GM12878 (cell line): ENCODE data around the gene STK38. TPM values are rescaled to one million over a fixed set of nuclear protein-coding genes. Genes with fewer than 3 reads are reported as not detected.

Experiments used
- ATAC-seq: fragments of 200-7000 bp; cut with Tn5 transposase; 3 replicates; pipeline ENCODE4 v1.9.1; 2020; ENCODE audit warnings: mild to moderate bottlenecking, moderate library complexity
- BruUV-seq: library from RNA; stranded (reverse); fragments of 400-500 nt; replicated peaks from 2 replicates; lab custom pipeline; 2021; lab: Mats Ljungman, UMichigan
- CTCF ChIA-PET: fragments of 300-600 bp; sonication (Branson Sonifier 250); formaldehyde crosslinking; extraction: SDS; loops from one replicate; lab custom pipeline; 2021; ENCODE audit warnings: inconsistent platforms; lab: Yijun Ruan, JAX
- POLR2A ChIA-PET: fragments of 350-600 bp; formaldehyde crosslinking; extraction: SDS; loops from one replicate; lab custom pipeline; 2021; ENCODE audit warnings: inconsistent platforms; lab: Charles Lee
- RAD21 ChIA-PET: fragments of 300-600 bp; sonication (Branson Sonifier 250); formaldehyde crosslinking; loops from one replicate; lab custom pipeline; 2023; ENCODE audit warnings: antibody characterized with exemption; ENCODE audit not compliant: unreplicated experiment; lab: Charles Lee
- SMC1A ChIA-PET: fragments of 300-600 bp; sonication (Branson Sonifier 250); formaldehyde crosslinking; loops from one replicate; lab custom pipeline; 2023; ENCODE audit not compliant: unreplicated experiment, uncharacterized antibody; lab: Charles Lee
- DNase-seq: peaks from one replicate; pipeline ENCODE4 v3.0.0-alpha.2; 2011; ENCODE audit warnings: low read depth, low spot score
- FAIRE-seq: peaks from 3 replicates; lab custom pipeline; 2011; peaks lifted over from hg19 to GRCh38; lab: Jason Lieb, UNC
- H2AFZ ChIP-seq: 2 replicates; pipeline ENCODE4 v1.6.0; 2011; ENCODE audit warnings: low read depth, low read length, control low read depth; ENCODE audit not compliant: control insufficient read depth
- H3K27ac ChIP-seq: 2 replicates; pipeline ENCODE4 v1.5.1; 2011; ENCODE audit warnings: control low read depth; ENCODE audit not compliant: control insufficient read depth, insufficient read depth
- H3K27me3 ChIP-seq, 2 experiments: replicated peaks in 1 of 2; 2 replicates each; pipeline versions ENCODE4 v1.6.0 to v1.6.1; 2011; ENCODE audit warnings: low read length in 1 of 2; ENCODE audit not compliant: control insufficient read depth in 2 of 2, insufficient read depth in 2 of 2
- H3K36me3 ChIP-seq, 2 experiments: 2 replicates each; pipeline ENCODE4 v1.5.1; 2011; ENCODE audit warnings: low read length in 1 of 2; ENCODE audit not compliant: control insufficient read depth in 2 of 2, insufficient read depth in 2 of 2
- H3K4me1 ChIP-seq: 2 replicates; pipeline ENCODE4 v1.6.1; 2011; ENCODE audit warnings: mild to moderate bottlenecking, low read length, moderate library complexity, mixed read lengths; ENCODE audit not compliant: control insufficient read depth, insufficient read depth
- H3K4me2 ChIP-seq: 2 replicates; pipeline ENCODE4 v1.6.0; 2011; ENCODE audit warnings: control low read depth; ENCODE audit not compliant: control insufficient read depth, insufficient read depth
- H3K4me3 ChIP-seq: fragments of 200-600 bp; sonication (generic); 2 replicates; pipeline ENCODE4 v1.5.1; 2016
- H3K79me2 ChIP-seq: 2 replicates; pipeline ENCODE4 v1.6.0; 2011; ENCODE audit warnings: low read length; ENCODE audit not compliant: control insufficient read depth, insufficient read depth
- H3K9ac ChIP-seq: 2 replicates; pipeline ENCODE4 v1.8.0; 2011; ENCODE audit warnings: low read length, control low read depth, mixed read lengths; ENCODE audit not compliant: control insufficient read depth, insufficient read depth
- H3K9me3 ChIP-seq: replicated peaks from 3 replicates; pipeline ENCODE4 v1.5.1; 2011; ENCODE audit warnings: mild to moderate bottlenecking, low read length; ENCODE audit not compliant: control insufficient read depth, insufficient read depth
- H4K20me1 ChIP-seq: 2 replicates; pipeline ENCODE4 v1.6.0; 2011; ENCODE audit not compliant: control insufficient read depth, insufficient read depth
- CBX5 ChIP-seq: sonication (generic); IDR thresholded peaks from 2 replicates; pipeline ENCODE4 v1.6.1; 2016; ENCODE audit warnings: low read depth, moderate library complexity, mild to moderate bottlenecking, inconsistent platforms
- CHD4 ChIP-seq: fragments of 200-600 bp; sonication (generic); IDR thresholded peaks from 2 replicates; pipeline ENCODE4 v1.6.1; 2016; ENCODE audit warnings: mild to moderate bottlenecking
- MTA3 ChIP-seq: IDR thresholded peaks from 2 replicates; pipeline ENCODE4 v1.6.1; 2012; ENCODE audit warnings: low read length, inconsistent platforms, borderline replicate concordance
- WGBS: methylation state at CpG from one replicate; pipeline ENCODE4 v1.1.6; 2016; ENCODE audit warnings: low lambda C conversion rate; ENCODE audit not compliant: insufficient replicate concordance, insufficient coverage; ENCODE audit errors: missing lambda C conversion rate; 5-methylcytosine and 5-hydroxymethylcytosine counted together
- in situ Hi-C: fragments of 300-500 bp; cut with MboI; formaldehyde crosslinking; loops from 9 replicates; pipeline ENCODE4 v1.14.3; 2018; ENCODE audit warnings: mixed read lengths
- intact Hi-C: fragments of 100-400 bp; cut with micrococcal nuclease; formaldehyde crosslinking; loops from one replicate; pipeline ENCODE4 v1.14.2; 2022; ENCODE audit not compliant: unreplicated experiment
- polyA plus RNA-seq, 11 experiments: library from polyadenylated mRNA; depleted of rRNA in 4 of 11; unstranded in 6 of 11; stranded (reverse) in 5 of 11; fragments of >200 nt; fragmentation: Nextera tagmentation in 4 of 11; fragmentation: Illumina TruSeq in 1 of 11; extraction: Ambion mirVana in 4 of 11; extraction: Trizol in 1 of 11; gene quantifications; 1 replicate in 1 of 11; 2 replicates in 10 of 11; pipeline versions ENCODE4 v1.2.1 to v1.2.3, GENCODE V29; 2011 to 2016; ENCODE audit warnings: inconsistent platforms in 2 of 11, missing spikeins in 2 of 11, low read depth in 1 of 11
- total RNA-seq, 4 experiments: library from RNA; depleted of rRNA in 3 of 4; stranded (reverse); fragments of >200 nt in 3 of 4; fragmentation: Illumina TruSeq in 1 of 4; extraction: Trizol in 1 of 4; gene quantifications; 2 replicates each; pipeline versions ENCODE4 v1.2.1 to v1.2.3, GENCODE V29; 2013 to 2021
- TF ChIP-seq, protein P1 (sequence below): fragments of 450-650 bp; IDR thresholded peaks from 2 replicates; pipeline ENCODE4 v1.6.1; 2016; ENCODE audit warnings: mild to moderate bottlenecking

The STK38 gene
- total and polyA plus RNA-seq, 10 of the 15 experiments (the other 5 are each of a cell fraction or from before 2014, with no cell fraction given) = 4.1 to 18.7 (median 13.6) TPM

- TF ChIP-seq, protein P1, sequence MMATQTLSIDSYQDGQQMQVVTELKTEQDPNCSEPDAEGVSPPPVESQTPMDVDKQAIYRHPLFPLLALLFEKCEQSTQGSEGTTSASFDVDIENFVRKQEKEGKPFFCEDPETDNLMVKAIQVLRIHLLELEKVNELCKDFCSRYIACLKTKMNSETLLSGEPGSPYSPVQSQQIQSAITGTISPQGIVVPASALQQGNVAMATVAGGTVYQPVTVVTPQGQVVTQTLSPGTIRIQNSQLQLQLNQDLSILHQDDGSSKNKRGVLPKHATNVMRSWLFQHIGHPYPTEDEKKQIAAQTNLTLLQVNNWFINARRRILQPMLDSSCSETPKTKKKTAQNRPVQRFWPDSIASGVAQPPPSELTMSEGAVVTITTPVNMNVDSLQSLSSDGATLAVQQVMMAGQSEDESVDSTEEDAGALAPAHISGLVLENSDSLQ = no peak
- no peak for TF ChIP-seq CHD4
- TF ChIP-seq CBX5 = no peak
- TF ChIP-seq, all 136 proteins: peak for 0
Measured at GRCh38 chr6:36516988-36517387, 30.3 kb downstream of the STK38 start (continued).

DNA sequence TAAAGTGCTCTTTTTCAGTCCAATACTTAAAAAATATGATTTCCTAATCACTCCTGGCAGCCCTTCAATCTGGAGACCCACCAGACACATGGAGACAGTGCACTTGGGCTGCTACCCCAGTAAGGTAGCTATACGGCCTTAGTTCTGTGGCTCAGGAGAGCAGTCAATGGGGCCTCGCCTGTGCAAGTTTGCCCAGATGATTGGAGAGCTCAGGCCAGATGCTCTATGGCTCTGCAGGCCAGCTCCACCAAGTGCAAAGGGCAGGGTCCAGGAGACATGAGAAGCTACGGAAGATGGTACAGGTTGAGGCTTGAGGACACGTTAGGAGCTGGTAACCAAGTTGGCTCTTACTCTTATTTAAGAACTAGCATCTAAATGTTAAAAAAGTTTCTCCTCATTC, 30.7 kb downstream of the STK38 start:
- CTCF ChIA-PET = interaction anchor here (0.9 to 2.0 kb wide), 7 partner anchors 12 to 501 kb away, joined by 3 to 6 read pairs (median 4); no protein-coding TSS in a partner anchor
- Histone ChIP-seq H3K79me2 (no peaks in the 10 kb centered on the region), H2AFZ (no peak overlapping the region), H3K27me3 (no peaks in the 10 kb centered on the region), H3K9me3 (no peaks in the 10 kb centered on the region), H3K27ac (no peak overlapping the region), H3K4me1 (peaks cover 3% of the 10 kb centered on the region; the same call in 1 of the 2 replicates), H4K20me1 (no peaks in the 10 kb centered on the region), H3K9ac (no peak overlapping the region), H3K4me2 (no peak overlapping the region), H3K4me3 (no peak overlapping the region), H3K36me3 (peaks cover 2 to 19% of the 10 kb centered on the region in 2 experiments)
- DNase-seq (no peak), FAIRE-seq (no peak), ATAC-seq (no peak)
- intact Hi-C loops (no loop called here), in situ Hi-C loops (no loop called here)
- SMC1A ChIA-PET = interaction anchor here (0.7 to 1.6 kb wide), 7 partner anchors 12 to 250 kb away, joined by 3 to 6 read pairs (median 3); no protein-coding TSS in a partner anchor
- TF ChIP-seq MTA3 = no peak
- POLR2A ChIA-PET = interaction anchor here (0.5 to 0.8 kb wide), 4 partner anchors 29 to 1402 kb away, joined by 3 to 5 read pairs (median 4); no protein-coding TSS in a partner anchor
- WGBS = 92% methylated on average over 4 of the region's 4 CpGs
- BruUV-seq = no TSS peak
- RAD21 ChIA-PET = interaction anchor here (1.0 to 1.7 kb wide), 2 partner anchors 27 to 90 kb away, joined by 3 to 6 read pairs; no protein-coding TSS in a partner anchor
